CD4-positive, alpha-beta memory T cell (primary cell): ENCODE measurements around the gene SORCS2. TPM values are rescaled to one million over a fixed set of nuclear protein-coding genes. Genes with fewer than 3 reads are reported as not detected.

Experiments used
- CTCF ChIA-PET: fragments of 350-600 bp; sonication (Branson Sonifier 250); formaldehyde crosslinking; loops from one replicate; lab custom pipeline; 2021; ENCODE audit warnings: inconsistent platforms; ENCODE audit not compliant: partially characterized antibody; lab: Charles Lee
- POLR2A ChIA-PET: fragments of 350-600 bp; sonication (Branson Sonifier 250); formaldehyde crosslinking; loops from one replicate; lab custom pipeline; 2021; ENCODE audit not compliant: partially characterized antibody; lab: Charles Lee
- DNase-seq, 5 donors: peaks; one replicate each; pipeline versions ENCODE4 v3.0.0 to v3.0.0-alpha.2; 2020 to 2022; ENCODE audit warnings: mixed read lengths in 1 of 5
- H3K27ac ChIP-seq: one replicate; pipeline ENCODE4 v1.7.0; 2013; ENCODE audit warnings: low read depth, low read length
- H3K27me3 ChIP-seq: 2 replicates; pipeline ENCODE4 v1.7.0; 2013; ENCODE audit warnings: mild to moderate bottlenecking, low read length, moderate library complexity; ENCODE audit not compliant: insufficient read depth
- H3K36me3 ChIP-seq: 2 replicates; pipeline ENCODE4 v1.7.0; 2013; ENCODE audit warnings: mild to moderate bottlenecking, low read length, moderate library complexity; ENCODE audit not compliant: insufficient read depth
- H3K4me1 ChIP-seq: 2 replicates; pipeline ENCODE4 v1.7.0; 2013; ENCODE audit warnings: mild to moderate bottlenecking, low read length, moderate library complexity; ENCODE audit not compliant: insufficient read depth
- H3K4me3 ChIP-seq, 2 donors: one replicate each; pipeline ENCODE4 v1.7.0; 2013; ENCODE audit warnings: low read length in 2 of 2, mild to moderate bottlenecking in 1 of 2
- H3K9me3 ChIP-seq, 2 donors: one replicate each; pipeline ENCODE4 v1.7.0; 2013; ENCODE audit warnings: low read length in 2 of 2, control low read depth in 1 of 2; ENCODE audit not compliant: control insufficient read depth in 1 of 2
- H3K27ac Mint-ChIP-seq, 7 donors: one replicate each; pipeline ENCODE4 v1.8.0; 2020 to 2021; ENCODE audit warnings: mixed read lengths in 7 of 7, mild to moderate bottlenecking in 6 of 7, inconsistent platforms in 3 of 7, moderate library complexity in 3 of 7
- H3K27me3 Mint-ChIP-seq, 2 donors: one replicate each; pipeline ENCODE4 v1.8.0; 2020 to 2021; ENCODE audit warnings: mixed read lengths in 2 of 2
- H3K36me3 Mint-ChIP-seq, 2 donors: one replicate each; pipeline ENCODE4 v1.8.0; 2020 to 2021; ENCODE audit warnings: mixed read lengths in 2 of 2, inconsistent platforms in 1 of 2, mild to moderate bottlenecking in 1 of 2
- H3K4me1 Mint-ChIP-seq, 4 donors: one replicate each; pipeline ENCODE4 v1.8.0; 2020 to 2021; ENCODE audit warnings: mixed read lengths in 4 of 4, mild to moderate bottlenecking in 1 of 4
- H3K4me3 Mint-ChIP-seq, 8 donors: one replicate each; pipeline ENCODE4 v1.8.0; 2020 to 2021; ENCODE audit warnings: mixed read lengths in 8 of 8, mild to moderate bottlenecking in 7 of 8, moderate library complexity in 6 of 8, inconsistent platforms in 3 of 8
- H3K9me3 Mint-ChIP-seq, 8 donors: one replicate each; pipeline ENCODE4 v1.8.0; 2020 to 2021; ENCODE audit warnings: mixed read lengths in 8 of 8, mild to moderate bottlenecking in 5 of 8, inconsistent platforms in 3 of 8, moderate library complexity in 1 of 8
- intact Hi-C: fragments of 100-400 bp; cut with micrococcal nuclease; formaldehyde crosslinking; loops from one replicate; pipeline ENCODE4 v1.15.1; 2023
- polyA plus RNA-seq, 2 donors: library from polyadenylated mRNA; unstranded; fragments of 300-500 nt; fragmentation: Illumina TruSeq; gene quantifications; one replicate each; pipeline ENCODE4 v1.2.3, GENCODE V29; 2021
- total RNA-seq, 2 experiments: library from RNA; stranded (reverse); gene quantifications; one replicate each; pipeline ENCODE4 v1.2.3, GENCODE V29; 2021

Gene SORCS2
- total and polyA plus RNA-seq, 4 experiments from 2014 or later: not detected

DNA sequence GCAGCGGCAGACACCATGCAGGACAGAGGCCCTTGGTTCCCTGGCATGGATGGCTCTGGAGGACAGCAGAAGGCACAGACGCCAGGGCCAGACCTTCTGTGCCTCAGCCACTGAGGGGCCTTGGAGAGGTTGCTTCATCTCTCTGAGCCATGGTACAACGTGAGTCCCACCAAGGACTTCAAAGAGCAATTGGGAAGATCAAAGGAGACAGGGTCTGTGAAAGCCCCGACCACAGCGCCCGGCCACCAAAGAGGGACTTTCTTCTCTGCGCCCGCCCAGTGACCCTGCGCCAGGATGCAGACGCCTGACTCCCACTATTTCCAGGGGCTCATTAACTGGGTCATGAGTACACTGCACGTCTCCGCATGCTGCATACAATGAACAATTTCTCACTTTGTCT, 573.3 kb downstream of the SORCS2 start:
- ChIA-PET POLR2A (no interaction called here), CTCF (no interaction called here)
- DNase-seq: no peak
- peaks cover 25 to 45% of the 10 kb centered on the region in 2 donors for H3K36me3 Mint-ChIP-seq
- H3K4me1 Mint-ChIP-seq: peaks cover 11 to 26% (median 18%) of the 10 kb centered on the region in 4 donors
- no peak overlapping the region for H3K4me3 Mint-ChIP-seq
- Histone ChIP-seq H3K27me3 (no peaks in the 10 kb centered on the region), H3K4me3 (no peak overlapping the region), H3K9me3 (no peaks in the 10 kb centered on the region), H3K36me3 (no peaks in the 10 kb centered on the region), H3K27ac (no peak overlapping the region), H3K4me1 (peaks cover 10% of the 10 kb centered on the region)
- intact Hi-C loops: no loop called here
- no peaks in the 10 kb centered on the region for H3K9me3 Mint-ChIP-seq
- no peaks in the 10 kb centered on the region for H3K27me3 Mint-ChIP-seq
- H3K27ac Mint-ChIP-seq: peak overlapping the region in 6 of 7 donors; percentile 4 to 77 (median 40)

DNA sequence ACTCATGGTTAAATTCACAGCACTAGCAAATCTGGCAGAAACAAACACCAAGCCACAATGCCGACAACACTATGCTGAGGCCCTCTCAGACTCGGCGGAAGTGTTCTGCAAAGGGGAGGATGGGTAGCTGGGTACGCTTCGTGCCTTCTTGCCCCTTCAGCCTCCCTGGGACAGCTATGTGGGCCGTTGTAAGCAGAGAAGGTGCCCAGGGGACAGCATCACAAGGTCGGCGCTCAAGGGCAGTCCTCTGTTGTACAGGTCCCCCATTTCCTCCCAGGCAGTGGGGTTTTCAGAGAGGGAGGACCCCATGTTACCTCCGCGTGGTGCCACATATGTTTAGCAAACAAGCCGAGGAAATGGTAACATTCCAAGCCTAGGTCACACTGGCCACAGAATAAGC, 573.7 kb downstream of the SORCS2 start:
- H3K4me3 ChIP-seq: no peak overlapping the region
- no peaks in the 10 kb centered on the region for H3K36me3 ChIP-seq
- Mint-ChIP-seq H3K4me3 (no peak overlapping the region), H3K9me3 (no peaks in the 10 kb centered on the region), H3K36me3 (peaks cover 27 to 48% of the 10 kb centered on the region in 2 donors), H3K27me3 (no peaks in the 10 kb centered on the region), H3K4me1 (peaks cover 15 to 30% (median 22%) of the 10 kb centered on the region in 4 donors), H3K27ac (peak overlapping the region in 6 of 7 donors; percentile 14 to 69 (median 23))
- no peaks in the 10 kb centered on the region for H3K9me3 ChIP-seq
- no peaks in the 10 kb centered on the region for H3K27me3 ChIP-seq
- no peak for DNase-seq
- peaks cover 13% of the 10 kb centered on the region for H3K4me1 ChIP-seq
- CTCF ChIA-PET: no interaction called here
- intact Hi-C loops: no loop called here
- POLR2A ChIA-PET: no interaction called here
- no peak overlapping the region for H3K27ac ChIP-seq

DNA sequence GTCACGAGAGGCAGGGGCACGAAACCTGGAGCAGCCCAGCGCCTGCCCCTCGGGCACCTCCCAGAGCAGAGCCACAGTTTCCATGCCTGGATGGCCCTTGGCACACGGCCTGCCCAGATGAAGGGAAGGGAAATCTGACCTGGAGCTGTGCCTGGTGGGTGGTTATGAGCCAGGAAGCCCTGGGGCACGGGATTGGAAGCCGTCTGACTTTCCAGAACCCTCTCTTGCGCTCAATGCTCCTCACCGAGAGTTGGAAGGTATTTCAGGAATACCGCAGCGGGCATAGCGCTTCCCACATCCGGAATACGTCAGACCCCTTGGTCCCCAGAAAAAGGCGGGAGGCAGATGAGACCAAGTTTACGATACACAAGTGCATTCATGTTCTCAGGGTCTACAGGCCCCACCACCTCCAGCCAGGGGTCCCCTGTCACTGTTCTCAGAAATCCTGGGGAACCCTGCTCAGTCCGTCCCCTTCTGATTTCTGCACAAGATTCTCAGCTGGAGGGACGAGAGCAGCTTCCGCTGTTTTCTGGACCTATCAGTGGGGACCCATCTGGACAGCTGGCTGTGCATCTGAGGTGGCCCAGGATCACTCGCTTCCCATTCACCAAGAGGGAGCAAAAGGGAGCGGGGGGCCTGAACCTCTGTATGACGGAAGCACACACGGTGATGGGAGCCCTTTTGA, 574.5 kb downstream of the SORCS2 start:
- Histone ChIP-seq H3K36me3 (no peaks in the 10 kb centered on the region), H3K4me3 (no peak overlapping the region), H3K9me3 (no peaks in the 10 kb centered on the region), H3K27ac (no peak overlapping the region), H3K4me1 (peaks cover 15% of the 10 kb centered on the region), H3K27me3 (no peaks in the 10 kb centered on the region)
- no peaks in the 10 kb centered on the region for H3K27me3 Mint-ChIP-seq
- intact Hi-C loops: no loop called here
- H3K4me3 Mint-ChIP-seq: no peak overlapping the region
- peaks cover 16 to 30% (median 23%) of the 10 kb centered on the region in 4 donors for H3K4me1 Mint-ChIP-seq
- peaks cover 29 to 48% of the 10 kb centered on the region in 2 donors for H3K36me3 Mint-ChIP-seq
- DNase-seq: no peak
- no peaks in the 10 kb centered on the region for H3K9me3 Mint-ChIP-seq
- no peak overlapping the region for H3K27ac Mint-ChIP-seq
- POLR2A ChIA-PET: no interaction called here
- CTCF ChIA-PET: no interaction called here

DNA sequence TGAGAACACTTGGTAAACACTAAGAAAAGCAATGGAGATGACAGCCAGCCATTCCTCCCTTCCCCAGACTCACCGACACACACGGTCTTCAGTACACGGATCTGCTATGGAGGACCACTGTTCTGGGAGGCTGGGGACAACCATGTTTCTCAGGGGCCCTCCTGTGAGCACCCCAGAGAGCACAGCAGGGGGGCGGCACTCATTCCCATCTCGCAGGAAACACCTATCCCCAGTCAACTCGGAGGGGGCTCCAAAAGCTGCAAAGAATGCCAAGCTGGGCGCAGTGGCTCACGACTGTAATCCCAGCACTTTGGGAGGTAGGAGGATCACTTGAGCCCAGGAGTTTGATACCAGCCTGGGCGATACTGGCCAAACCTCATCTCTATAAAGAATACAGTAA, 575.2 kb downstream of the SORCS2 start:
- Histone ChIP-seq H3K9me3 (no peaks in the 10 kb centered on the region), H3K36me3 (peaks cover 3% of the 10 kb centered on the region), H3K27me3 (no peaks in the 10 kb centered on the region), H3K27ac (no peak overlapping the region), H3K4me1 (peaks cover 18% of the 10 kb centered on the region), H3K4me3 (no peak overlapping the region)
- POLR2A ChIA-PET: no interaction called here
- Mint-ChIP-seq H3K27ac (no peak overlapping the region), H3K4me1 (peaks cover 17 to 31% (median 25%) of the 10 kb centered on the region in 4 donors), H3K27me3 (no peaks in the 10 kb centered on the region), H3K4me3 (no peak overlapping the region), H3K9me3 (no peaks in the 10 kb centered on the region), H3K36me3 (peaks cover 34 to 54% of the 10 kb centered on the region in 2 donors)
- CTCF ChIA-PET: no interaction called here
- no peak for DNase-seq
- intact Hi-C loops: no loop called here

DNA sequence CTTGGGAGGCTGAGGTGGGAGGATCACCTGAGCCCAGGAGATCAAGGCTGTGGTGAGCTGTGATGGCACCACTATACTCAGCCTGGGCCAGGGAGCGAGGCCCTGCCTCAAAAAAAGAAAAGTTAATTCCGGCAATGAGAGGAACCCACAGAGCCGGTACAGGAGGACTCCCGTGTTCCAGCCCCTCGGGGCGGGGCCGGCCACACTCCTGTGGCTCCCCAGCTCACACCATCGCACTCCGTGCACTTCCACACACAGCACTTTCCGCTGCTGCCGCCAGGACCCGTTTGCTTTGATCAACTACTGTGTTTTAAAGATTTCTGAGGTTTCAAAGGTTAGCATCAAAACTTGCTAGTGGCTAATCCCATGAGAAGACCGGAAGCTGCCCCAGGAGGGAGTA, 575.6 kb downstream of the SORCS2 start:
- Mint-ChIP-seq H3K27me3 (no peaks in the 10 kb centered on the region), H3K4me3 (no peak overlapping the region), H3K4me1 (peaks cover 17 to 35% (median 27%) of the 10 kb centered on the region in 4 donors), H3K27ac (peak overlapping the region in 1 of 7 donors; percentile 53), H3K9me3 (no peaks in the 10 kb centered on the region), H3K36me3 (peaks cover 37 to 57% of the 10 kb centered on the region in 2 donors)
- intact Hi-C loops: no loop called here
- Histone ChIP-seq H3K4me3 (no peak overlapping the region), H3K36me3 (peaks cover 4% of the 10 kb centered on the region), H3K27ac (no peak overlapping the region), H3K27me3 (no peaks in the 10 kb centered on the region), H3K4me1 (peaks cover 18% of the 10 kb centered on the region), H3K9me3 (no peaks in the 10 kb centered on the region)
- ChIA-PET CTCF (no interaction called here), POLR2A (no interaction called here)
- no peak for DNase-seq

DNA sequence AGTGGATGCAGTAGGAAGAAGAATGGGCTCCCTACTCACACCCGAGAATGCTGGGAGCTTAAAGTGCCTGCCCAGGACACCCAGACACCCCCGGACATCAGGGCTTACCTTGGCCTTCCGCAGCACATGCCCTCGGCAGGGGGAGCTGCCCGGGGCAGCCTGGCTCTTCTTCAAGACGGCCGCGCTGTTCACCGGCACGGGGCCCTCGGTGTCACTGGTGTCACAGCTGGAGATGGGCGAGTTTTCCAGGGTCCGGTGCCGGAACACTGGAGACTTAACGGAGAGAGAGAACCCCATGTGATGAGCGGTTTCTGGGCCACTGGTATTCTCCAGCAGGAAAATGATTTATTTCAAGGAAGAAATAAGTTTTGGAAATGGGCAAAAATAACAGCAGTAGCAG, 576.4 kb downstream of the SORCS2 start:
- no peaks in the 10 kb centered on the region for H3K27me3 Mint-ChIP-seq
- Histone ChIP-seq H3K27me3 (no peaks in the 10 kb centered on the region), H3K4me3 (no peak overlapping the region), H3K36me3 (peaks cover 4% of the 10 kb centered on the region), H3K9me3 (no peaks in the 10 kb centered on the region), H3K27ac (no peak overlapping the region), H3K4me1 (peaks cover 18% of the 10 kb centered on the region)
- H3K9me3 Mint-ChIP-seq: no peaks in the 10 kb centered on the region
- no peak overlapping the region for H3K4me3 Mint-ChIP-seq
- POLR2A ChIA-PET: no interaction called here
- intact Hi-C loops: no loop called here
- CTCF ChIA-PET: interaction anchor here (1.5 kb wide), 1 partner anchor 34 kb away, joined by 4 read pairs; no protein-coding TSS in a partner anchor
- DNase-seq: no peak
- H3K36me3 Mint-ChIP-seq: peaks cover 42 to 60% of the 10 kb centered on the region in 2 donors
- H3K4me1 Mint-ChIP-seq: peaks cover 17 to 39% (median 31%) of the 10 kb centered on the region in 4 donors
- no peak overlapping the region for H3K27ac Mint-ChIP-seq

DNA sequence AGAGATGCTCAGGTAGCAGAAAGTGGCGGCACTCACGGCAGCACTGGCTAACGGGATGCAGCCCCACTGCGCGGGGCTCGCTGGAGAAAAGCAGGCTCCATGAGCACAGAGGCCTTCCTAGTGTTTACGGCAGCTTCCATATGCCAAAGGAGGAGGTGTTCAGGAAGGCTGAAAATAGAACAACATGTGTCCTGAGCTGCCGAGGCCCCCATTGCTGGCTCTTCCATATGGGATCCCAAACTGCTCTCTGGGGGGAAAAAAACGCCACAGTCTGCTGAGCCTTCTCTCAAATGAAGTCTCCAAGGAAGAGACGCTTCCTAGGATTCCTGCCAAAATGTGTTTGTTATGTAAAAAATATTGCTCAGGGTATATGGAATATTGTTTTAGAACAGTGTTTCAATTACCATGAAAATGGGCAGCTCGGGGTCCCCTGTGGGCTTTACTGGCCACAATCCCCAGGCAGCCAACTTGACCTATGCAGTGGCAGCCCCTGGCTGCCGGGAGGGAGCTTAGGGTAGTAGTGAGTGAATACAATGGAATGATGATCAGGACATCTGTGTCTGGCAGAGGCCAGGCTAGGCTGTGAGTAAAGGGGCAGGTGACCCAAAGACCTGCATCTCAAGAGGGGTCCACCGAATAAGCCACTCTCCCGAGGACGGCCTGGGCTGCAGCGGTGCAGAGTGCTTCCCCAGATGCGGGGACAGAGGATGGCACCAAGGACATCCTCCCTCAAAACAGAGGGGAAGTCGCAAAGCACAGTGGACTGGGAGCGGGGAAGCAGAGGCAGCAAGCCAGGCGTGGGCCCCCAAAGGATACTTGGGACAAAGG, 577.3 kb downstream of the SORCS2 start:
- Mint-ChIP-seq H3K4me1 (peaks cover 17 to 39% (median 31%) of the 10 kb centered on the region in 4 donors), H3K9me3 (no peaks in the 10 kb centered on the region), H3K27me3 (no peaks in the 10 kb centered on the region), H3K36me3 (peaks cover 49 to 62% of the 10 kb centered on the region in 2 donors), H3K27ac (peak overlapping the region in 5 of 7 donors; percentile 29 to 91 (median 57)), H3K4me3 (peak overlapping the region in 3 of 8 donors; percentile 66 to 77 (median 72))
- intact Hi-C loops: loop anchor here (1.0 kb wide), 1 partner anchor 33 kb away; no protein-coding TSS in a partner anchor
- ChIA-PET CTCF (interaction anchor here (0.5 to 1.5 kb wide), 3 partner anchors 33 to 219 kb away, joined by 4 read pairs; no protein-coding TSS in a partner anchor), POLR2A (no interaction called here)
- Histone ChIP-seq H3K27ac (no peak overlapping the region), H3K4me1 (peaks cover 18% of the 10 kb centered on the region), H3K27me3 (no peaks in the 10 kb centered on the region), H3K4me3 (no peak overlapping the region), H3K9me3 (no peaks in the 10 kb centered on the region), H3K36me3 (peaks cover 4% of the 10 kb centered on the region)
- no peak for DNase-seq
